Vagina (tissue), 2 donors: ENCODE data around the gene B3GAT3.

Source experiments
- POLR2A ChIP-seq, 2 donors: fragments of 450-650 bp; IDR thresholded peaks; one replicate each; pipeline ENCODE4 v1.6.1; 2017; ENCODE audit warnings: antibody characterized with exemption in 2 of 2, mild to moderate bottlenecking in 2 of 2, moderate library complexity in 2 of 2
- TF ChIP-seq, protein P1 (sequence below), 3 experiments: fragments of 450-650 bp in 2 of 3; fragments of 200-600 bp in 1 of 3; sonication (generic) in 1 of 3; IDR thresholded peaks; one replicate each; pipeline ENCODE4 v1.5.1; 2017 to 2019; ENCODE audit warnings: antibody characterized with exemption in 3 of 3, mild to moderate bottlenecking in 2 of 3, moderate library complexity in 2 of 3

GRCh38 chr11:62575837-62576236, 45.9 kb downstream of the B3GAT3 start:
- TF ChIP-seq, protein P1, sequence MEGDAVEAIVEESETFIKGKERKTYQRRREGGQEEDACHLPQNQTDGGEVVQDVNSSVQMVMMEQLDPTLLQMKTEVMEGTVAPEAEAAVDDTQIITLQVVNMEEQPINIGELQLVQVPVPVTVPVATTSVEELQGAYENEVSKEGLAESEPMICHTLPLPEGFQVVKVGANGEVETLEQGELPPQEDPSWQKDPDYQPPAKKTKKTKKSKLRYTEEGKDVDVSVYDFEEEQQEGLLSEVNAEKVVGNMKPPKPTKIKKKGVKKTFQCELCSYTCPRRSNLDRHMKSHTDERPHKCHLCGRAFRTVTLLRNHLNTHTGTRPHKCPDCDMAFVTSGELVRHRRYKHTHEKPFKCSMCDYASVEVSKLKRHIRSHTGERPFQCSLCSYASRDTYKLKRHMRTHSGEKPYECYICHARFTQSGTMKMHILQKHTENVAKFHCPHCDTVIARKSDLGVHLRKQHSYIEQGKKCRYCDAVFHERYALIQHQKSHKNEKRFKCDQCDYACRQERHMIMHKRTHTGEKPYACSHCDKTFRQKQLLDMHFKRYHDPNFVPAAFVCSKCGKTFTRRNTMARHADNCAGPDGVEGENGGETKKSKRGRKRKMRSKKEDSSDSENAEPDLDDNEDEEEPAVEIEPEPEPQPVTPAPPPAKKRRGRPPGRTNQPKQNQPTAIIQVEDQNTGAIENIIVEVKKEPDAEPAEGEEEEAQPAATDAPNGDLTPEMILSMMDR (IDR thresholded peaks at IDR 0.05) = no peak
- no peak for TF ChIP-seq POLR2A (IDR thresholded peaks at IDR 0.05)
